HCEC 1CT (cell line): ENCODE data around the gene SFTA2.
A peak's percentile ranks its signal among the peaks of the same experiment; 100 is the strongest.
"Not testable (repeated sequence)": the region's sequence is repeated elsewhere in the genome, so short reads cannot be mapped to it uniquely, and the experiment has no call there.

Experiments used
- DNase-seq: peaks from one replicate; pipeline ENCODE4 v3.0.0-alpha.2; 2017

Gene SFTA2

DNA sequence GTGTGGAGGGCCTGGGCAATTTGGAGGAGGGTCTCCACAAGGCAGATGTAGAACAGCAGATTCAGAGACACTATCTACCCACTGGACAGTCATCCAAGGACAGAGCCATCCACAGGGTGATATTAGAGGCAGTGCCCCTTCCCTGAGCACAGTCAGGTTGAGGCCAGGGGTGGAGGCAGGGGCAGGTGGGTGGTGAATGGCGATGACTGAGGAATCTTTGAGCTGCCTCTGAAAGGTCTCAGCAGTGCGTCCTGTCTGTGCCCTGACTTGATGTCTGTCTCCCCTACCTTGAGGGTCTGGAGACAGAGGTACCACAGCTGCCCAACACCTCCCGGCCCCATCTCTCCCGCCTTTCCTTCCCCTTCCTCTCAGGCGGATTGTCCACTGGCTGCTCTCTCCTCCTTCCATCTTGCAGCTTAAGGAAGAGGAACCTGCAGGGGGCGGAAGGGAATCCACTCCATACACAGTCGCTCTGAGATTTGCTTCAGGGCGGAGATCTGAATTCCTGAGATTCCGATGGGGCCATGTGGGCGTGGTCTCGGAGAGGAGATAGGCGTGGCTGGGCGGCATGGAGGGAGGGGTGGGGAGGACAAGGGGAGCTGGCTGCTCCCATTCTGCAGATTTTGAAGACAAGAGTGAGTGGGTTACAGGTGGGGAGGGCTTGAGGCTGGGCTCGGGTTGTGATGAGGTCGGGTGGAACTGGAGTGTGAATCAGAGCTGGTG lies 10.5 kb upstream of the SFTA2 start:
- peak; percentile 86 for DNase-seq

DNA sequence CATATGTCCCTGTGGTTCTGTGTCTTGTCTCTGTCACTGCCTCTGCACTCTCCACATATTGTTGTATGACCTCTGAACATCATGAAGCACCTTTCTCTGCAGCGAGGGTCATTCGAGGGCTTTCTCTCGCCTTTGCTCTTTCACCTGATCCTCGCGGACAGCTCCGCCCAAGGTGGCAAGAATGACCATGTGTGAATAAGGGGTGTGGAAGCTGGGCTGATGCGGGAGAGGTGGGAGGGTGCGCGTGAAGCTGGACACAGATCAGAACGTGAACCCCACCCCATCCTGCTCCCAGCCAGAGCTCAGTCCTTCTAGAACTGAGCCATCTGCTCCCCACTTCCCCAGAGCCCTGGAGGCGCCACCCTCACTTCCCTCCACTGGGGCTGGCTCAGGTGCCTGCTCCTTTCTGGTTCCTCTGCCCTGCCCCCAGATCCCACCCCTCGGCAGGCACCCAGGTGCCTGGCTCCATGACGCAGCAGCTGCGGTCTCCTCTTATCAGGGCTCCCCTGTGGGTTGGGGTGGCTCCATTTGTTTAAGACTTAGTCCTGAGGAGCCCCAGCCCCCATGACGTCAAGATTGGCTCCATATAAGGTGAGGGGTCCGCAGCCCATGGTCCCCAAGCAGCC lies 8.5 kb upstream of the SFTA2 start, which contains the start of gene MUCL3:
TSS of gene MUCL3 (plus strand) at position 613 of the 626 bp plus-strand sequence. CDS start 27 bp downstream, outside the sequence.
- DNase-seq = no peak

DNA sequence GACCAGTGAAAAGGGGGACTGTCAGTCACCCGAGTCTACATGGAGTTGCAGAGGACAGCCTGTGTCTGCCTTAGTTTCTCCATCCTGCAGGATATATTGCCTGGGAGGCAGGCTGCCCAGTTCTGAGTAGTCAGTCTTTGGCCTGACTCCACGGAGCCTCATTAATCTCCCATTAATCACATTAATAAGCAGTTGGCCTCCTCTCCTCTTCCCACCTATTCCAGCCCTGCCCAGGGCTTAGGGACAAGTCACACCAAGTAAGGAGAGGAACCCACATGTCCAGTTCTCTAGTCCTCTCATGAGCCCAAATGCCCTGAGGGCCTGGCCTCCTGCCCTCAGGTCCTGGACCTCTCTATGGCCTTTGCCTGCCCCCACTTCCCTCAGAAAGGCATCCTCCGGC lies 7.5 kb upstream of the SFTA2 start:
- DNase-seq = no peak

DNA sequence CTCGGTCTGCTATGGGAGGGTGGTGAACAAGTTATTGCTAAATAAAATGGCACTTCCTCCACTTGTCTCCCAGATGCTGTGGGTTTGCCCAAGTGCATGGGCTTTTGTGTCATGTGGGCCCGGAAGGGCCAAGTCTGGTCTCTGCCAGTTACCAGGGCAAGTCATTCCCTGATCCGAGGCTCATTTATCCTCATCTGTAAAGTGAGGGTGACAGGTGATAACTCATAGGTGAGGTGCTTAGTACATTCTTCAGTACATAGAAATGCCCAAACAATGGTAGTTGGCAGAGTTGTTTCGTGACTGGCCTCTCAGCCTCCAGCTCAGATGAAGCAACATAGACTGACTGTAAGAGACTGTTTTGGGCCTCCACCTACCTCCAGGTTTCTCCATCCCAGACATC lies 6.8 kb upstream of the SFTA2 start:
- no peak for DNase-seq

DNA sequence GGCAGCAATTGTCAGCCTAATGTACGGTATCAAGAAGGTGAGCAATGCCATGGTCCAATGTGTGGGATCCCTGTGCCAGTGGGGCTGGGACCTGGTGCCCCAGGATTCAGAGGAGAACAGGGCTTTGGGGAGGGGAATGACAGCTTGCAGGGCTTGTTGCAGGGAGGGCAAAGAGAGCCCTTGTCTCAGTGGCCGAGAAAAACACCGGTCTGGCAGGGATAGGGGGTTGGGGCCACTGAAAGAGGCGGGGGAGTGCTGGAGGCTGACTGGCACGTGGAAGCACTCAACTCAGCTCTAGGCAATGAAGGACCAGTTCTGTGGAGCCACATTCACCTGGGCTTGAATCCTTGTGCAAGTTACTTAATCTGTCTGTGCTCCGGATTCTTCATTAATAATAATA lies 5.3 kb upstream of the SFTA2 start:
- DNase-seq = no peak

DNA sequence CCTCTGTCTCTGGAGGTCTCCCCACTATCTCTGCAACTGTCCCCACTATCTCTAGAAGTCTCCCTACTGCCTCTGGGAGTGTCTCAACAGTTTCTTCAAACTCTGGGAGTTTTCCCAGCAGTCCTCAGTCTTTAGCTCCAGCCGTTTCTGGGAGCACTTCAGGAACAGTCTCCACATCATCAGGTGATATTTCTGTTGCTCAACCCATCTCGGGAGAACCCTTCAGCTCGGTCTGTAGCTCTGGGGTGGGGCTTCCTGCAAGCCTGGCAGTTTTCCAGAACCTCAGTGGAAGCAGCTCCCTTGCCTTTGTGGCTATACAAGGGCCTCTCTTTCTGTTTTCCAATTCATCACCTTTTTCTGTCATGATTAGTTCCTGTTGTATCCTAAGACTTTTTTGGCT lies 3.0 kb upstream of the SFTA2 start:
- DNase-seq = no peak

DNA sequence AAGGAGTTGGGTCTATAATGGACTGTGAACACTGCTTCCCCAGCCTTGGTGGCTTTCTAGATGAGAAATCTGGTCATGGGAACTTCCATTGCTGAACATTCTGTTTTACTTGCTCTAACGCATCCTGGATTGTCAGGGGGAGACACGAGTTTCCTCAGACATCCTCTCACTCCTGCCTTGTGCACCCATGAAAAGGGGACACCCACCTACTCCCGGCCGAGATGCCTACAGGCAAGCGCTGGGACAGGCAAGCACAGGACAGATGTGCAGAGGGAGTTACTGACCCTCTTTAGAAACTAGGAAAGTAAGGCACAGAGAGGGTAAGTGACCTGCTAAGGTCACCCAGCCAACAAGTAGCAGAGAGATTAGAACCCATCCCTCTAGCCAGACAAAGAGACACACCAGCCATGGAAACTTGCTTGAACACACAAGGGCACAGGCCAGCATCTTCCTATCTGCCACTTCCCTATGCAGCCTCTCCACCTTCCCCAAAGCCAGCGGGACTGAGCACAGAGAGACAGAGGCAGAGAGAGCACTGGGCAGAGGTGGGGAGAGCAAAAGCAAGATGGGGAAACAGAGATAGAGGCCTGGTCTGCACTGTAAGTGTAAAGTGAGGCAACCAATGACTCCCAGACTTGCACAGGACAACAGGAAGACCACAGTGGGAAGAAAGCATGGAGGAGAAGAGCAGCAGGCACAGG lies 845 bp upstream of the SFTA2 start:
- DNase-seq = no peak

DNA sequence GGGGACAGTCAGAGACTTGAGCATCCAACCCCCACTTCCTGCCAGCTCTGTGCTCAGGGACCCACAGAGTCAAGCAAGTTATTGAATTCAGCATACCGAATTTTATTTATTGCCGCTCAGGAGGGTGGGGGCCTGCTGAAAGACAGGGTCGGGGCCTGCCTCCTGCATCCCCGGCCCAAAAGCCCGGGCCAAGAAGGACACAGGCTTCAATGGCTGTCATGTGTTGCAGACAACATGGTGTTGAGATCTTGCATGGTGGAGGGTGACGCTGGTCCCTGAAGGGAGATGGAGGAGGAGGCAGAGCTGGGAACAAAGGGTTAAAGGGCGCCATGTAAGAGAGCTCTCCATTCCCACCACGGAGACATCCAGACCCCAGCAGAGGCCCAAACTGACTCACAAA lies 698 bp downstream of the SFTA2 start:
- DNase-seq = no peak

DNA sequence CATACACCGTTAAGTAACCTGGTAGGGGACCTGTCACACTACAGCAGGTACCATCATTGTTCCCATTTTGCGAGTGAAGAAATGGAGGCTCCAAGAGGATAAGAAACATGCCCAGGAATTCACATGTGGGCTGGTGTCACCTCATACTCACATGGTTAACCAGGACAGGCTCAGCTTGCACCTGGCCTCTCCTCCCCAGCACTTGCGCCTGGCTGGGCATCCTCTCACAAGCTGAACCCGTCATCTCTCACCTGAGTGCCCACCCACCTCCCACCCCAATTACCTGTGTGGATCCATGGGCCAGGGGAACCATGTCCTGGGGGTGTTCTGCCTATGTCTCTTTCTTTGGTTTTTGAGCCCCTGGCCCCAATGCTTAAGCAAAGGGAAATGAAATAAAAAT lies 1.5 kb downstream of the SFTA2 start:
- no peak for DNase-seq

DNA sequence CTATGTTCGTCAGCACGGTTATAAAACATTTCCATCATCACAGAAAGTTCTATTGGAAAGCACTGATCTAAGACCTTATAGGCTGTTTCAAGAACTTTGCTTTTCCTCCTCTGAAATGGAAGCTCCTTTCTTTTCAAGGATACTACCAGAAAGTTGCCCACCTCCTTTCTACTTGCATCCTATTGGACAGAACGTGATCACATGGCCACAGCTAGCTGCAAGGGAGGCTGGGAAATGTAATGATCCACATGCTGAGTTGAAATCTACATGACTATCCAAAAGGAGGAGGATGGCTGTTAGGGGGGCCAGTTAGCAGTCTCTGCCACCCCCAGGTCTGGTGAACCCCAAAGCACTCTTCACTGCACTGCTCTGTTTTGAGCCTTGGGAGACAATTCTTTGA lies 3.3 kb downstream of the SFTA2 start:
- no peak for DNase-seq

DNA sequence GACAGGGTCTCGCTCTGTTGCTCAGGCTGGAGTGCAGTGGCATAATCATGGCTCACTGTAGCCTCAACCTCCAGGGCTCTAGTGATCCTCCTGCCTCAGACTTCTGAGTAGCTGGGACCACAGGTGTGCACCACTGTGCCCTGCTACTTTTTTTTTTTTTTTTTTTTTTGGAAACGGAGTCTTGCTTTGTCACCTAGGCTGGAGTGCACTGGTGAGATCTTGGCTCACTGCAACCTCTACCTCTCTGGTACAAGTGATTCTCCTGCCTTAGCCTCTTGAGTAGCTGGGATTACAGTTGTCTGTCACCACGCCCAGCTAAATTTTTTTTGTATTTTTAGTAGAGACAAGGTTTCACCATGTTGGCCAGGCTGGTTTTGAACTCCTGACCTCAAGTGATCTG lies 4.9 kb downstream of the SFTA2 start:
- not testable (repeated sequence) for DNase-seq

DNA sequence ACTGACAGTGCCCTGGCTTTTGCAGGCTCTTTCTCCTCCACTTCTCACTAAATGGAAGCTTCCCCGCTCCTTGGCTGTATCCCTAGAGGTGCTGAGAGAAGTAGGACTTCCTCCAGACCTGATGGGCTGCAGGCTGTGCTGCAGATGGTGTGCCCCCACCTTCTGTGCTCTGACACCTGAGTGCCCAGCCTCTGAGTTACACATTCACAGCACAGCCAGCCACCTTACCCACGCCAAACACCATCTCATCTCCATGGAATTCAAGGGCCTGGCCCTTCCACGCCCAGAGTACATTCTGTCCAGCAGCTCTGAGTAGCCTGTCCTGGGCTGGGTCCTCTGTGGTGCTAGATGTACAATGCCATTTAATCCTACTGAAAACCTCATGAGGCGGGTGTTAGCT lies 5.3 kb downstream of the SFTA2 start:
- DNase-seq = peak; percentile 44

DNA sequence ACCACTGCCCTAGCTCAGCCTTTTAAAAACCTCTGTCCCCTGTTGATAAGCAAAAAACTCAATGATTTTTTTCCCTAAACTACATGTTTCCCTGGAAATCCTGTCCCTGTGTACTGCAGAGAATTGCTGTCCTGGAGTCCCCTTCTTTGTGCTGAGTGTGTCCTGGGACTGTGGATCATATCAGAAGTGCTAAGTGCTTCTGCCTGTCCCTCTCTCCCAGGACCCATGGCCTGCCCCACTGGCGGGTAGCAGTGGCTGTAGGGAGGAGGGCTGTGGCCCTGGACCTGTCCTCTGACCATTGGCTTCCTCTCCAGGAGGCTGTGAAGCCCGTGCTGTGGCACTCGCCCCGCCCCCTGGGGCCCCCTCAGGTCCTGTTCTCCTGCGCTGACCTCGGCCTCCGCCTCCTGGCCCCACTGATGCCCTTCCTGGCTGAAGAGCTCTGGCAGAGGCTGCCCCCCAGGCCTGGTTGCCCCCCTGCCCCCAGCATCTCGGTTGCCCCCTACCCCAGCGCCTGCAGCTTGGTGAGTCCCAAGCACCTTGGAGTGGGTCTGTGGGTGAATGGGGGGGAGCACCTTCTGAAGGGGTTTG lies 7.8 kb downstream of the SFTA2 start:
- not testable (repeated sequence) for DNase-seq

DNA sequence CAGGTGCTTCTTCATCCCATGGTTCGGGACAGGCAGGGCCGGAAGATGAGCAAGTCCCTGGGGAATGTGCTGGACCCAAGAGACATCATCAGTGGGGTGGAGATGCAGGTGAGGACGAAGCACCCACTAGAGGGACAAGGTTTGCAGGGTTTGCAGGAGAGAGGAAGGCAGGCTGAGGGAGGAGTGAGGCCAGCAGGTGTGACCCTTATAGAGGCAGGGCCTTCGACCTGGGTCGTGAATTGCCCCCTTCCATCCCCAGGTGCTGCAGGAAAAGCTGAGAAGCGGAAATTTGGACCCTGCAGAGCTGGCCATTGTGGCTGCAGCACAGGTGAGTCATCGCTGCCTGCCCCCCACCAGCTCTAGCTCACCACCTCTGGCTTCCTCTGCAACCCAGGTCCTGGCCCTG lies 9.5 kb downstream of the SFTA2 start:
- no peak for DNase-seq

DNA sequence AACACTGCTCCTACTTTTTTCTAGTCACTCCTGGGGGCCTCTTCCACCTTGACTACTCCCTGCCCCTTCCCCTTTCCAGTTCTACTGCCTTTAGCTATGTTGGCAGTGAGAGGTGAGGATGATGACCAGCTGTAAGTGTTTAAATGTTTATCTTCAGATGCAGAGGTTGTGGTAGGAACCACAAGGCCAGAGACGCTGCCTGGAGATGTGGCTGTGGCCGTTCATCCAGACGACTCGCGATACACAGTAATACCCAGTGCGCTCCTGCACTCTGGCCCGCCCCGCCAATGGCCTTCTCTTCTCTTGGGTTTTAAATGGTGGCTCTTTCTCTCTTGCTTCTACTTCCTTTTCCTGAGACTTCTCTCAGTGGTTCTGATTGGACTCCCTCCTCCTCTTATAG lies 13.3 kb downstream of the SFTA2 start:
- no peak for DNase-seq

DNA sequence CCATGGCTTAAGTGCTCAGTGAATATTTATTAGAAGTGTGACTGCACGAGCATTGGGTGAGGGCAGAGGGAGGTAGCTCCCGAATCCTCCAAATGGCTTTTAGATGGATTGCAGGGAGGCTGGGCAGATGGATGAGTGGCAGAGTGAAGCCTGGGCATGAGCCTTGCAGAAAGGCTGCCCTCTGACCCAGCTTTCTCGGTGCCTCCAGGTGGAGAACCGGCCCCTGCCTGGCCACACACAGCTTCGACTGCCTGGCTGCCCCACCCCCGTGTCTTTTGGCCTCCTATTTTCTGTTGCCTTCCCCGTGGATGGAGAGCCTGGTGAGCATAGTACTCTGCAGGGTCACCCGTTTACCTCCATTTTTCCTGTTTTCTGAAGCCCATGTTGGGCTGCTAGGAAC lies 14.5 kb downstream of the SFTA2 start:
- DNase-seq = no peak

DNA sequence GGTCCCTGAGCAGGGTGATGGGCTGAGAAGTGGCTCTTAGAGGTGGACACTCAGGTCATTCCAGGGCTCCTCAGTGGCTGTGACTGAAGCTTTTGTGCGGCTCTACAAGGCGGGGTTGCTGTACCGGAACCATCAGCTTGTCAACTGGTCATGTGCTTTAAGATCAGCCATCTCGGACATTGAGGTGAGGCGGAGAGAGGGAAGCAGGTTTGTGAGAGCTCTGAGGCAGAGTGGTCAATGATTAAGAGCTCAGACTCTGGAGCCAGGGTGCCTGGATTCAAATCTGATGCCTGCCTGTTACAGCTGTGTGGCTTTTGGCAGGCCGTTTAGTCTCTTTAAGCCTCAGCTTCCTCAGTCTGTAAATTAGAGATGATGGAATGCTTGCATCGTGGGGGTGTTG lies 14.9 kb downstream of the SFTA2 start:
- DNase-seq = no peak

DNA sequence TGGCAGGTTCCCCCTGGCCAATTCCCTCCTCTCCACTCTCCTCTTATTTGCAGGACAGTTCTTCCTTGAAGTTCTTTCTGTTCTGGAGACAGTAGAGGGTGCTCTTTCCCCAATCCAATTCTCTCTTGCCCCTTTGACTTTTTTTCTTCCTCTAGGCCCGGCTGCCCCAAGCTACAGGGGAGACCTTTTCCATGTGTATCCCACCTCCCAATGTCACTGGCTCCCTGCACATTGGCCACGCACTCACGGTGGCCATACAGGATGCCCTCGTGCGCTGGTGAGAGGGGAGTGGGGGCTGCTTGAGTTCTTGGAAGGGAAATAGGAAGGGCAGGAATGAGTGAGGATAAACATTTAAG lies 16.4 kb downstream of the SFTA2 start:
- DNase-seq = peak; percentile 62

DNA sequence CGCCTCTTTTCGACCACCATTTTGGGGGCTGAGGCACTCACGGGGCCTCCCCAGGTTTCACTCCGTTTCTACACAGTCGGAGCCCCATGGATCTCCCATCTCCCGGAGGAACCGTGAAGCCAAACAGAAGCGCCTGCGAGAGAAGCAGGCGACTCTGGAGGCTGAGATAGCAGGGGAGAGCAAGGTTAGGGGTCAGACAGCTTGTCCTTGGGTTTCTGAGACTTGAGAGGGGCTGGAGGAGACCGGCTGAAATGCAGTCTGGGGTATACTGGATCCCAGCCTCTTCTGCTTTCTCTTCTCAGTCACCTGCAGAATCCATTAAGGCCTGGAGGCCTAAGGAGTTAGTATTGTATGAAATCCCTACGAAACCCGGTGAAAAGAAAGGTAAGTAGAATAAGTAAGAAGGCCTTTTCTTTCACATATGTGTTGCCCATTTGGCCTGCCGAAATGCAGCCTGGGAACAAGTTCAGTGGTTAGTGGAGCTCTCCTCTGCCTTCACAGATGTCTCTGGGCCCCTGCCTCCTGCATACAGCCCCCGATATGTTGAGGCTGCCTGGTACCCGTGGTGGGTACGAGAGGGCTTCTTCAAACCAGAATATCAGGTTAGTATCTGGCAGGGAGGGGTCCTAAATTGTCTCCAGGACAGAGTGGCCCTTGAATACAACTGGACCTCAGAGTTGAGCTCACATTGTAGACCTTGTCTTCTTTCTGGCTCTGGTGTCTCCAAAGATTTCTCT lies 16.9 kb downstream of the SFTA2 start:
- no peak for DNase-seq

DNA sequence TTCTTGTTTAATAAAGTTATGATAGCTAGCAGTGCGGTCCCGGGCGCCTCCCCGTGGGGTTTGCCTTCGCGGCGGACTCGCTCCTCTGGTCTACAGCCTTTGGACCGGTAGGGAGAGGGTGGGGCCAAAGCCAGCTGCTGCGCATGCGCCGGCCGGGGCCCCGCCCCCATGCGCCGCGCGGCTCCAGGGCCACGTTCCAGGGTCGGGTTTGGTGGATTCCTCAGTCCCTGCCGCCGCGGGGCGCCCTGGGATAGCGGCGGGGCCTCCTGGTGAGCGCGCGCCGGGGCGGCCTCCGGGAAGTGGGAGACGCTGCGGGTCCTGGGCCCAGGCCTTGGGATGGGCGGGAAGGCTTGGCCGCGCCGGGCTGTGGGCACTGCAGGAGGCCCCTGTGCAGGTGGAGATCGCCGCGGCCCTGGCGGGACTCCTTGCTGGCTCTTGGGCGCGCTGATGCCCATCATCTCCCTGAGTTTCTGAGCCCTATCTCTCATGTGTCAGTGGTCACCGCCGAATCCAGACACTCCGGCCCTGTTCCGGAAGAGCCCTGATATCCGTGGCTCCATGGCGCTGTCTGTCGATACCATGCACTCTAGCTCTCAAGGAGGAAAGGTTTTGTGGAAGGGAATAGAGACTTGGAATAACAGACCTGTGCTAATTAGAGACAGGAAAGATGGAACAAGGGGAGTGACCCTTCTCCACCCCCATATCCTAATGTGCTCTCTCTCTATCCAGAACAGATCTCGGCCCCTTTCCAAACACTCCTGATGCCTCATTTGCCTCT lies 17.7 kb downstream of the SFTA2 start, which contains the start of gene VARS2:
TSS of gene VARS2 (plus strand) at position 163 of the 778 bp plus-strand sequence. CDS start at position 762, 599 bp downstream.
- peak; percentile 88 for DNase-seq

DNA sequence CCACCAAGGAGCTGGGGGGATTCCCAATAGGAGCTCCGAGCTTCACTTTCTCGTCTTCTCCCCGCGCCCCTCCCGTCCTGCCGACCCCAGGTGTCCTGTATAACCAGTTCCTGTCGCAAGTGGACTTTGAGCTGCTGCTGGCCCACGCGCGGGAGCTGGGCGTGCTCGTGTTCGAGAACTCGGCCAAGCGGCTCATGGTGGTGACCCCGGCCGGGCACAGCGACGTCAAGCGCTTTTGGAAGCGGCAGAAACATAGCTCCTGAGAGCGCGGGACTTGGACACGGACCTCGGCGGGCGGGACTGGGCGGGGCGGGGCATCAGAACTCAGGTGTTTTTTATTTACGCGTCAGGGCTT lies 18.3 kb downstream of the SFTA2 start:
- no peak for DNase-seq
